ENCODE data around the gene CTBP2. TPM values are rescaled to one million over a fixed set of nuclear protein-coding genes. Genes with fewer than 3 reads are reported as not detected.

CTBP2 gene
- total RNA-seq, 2 experiments from 2014 or later: 0.17 TPM; not detected in 1

GRCh38 chr10:125127110-125127509 lies 33.3 kb downstream of the CTBP2 start:
- no peaks in the 10 kb centered on the region for H3K4me1 Mint-ChIP-seq (ENCODE audit: low read depth)
- H3K4me3 Mint-ChIP-seq: no peak overlapping the region
- CTCF ChIA-PET: no interaction called here

GRCh38 chr10:125125951-125126735 lies 34.2 kb downstream of the CTBP2 start:
- Histone ChIP-seq H3K9me3 (ENCODE audit: control insufficient read depth in 1 of 2, insufficient read depth in 1 of 2, low read length in 2 of 2) (peaks cover 0 to 11% of the 10 kb centered on the region in 2 experiments), H3K27ac (ENCODE audit: low read depth in 1 of 2, low read length in 2 of 2) (no peak overlapping the region), H3K36me3 (ENCODE audit: insufficient read depth, low read length) (no peaks in the 10 kb centered on the region), H3K27me3 (ENCODE audit: control insufficient read depth in 1 of 2, insufficient read depth in 2 of 2, low read length in 2 of 2) (no peaks in the 10 kb centered on the region), H3K4me1 (ENCODE audit: insufficient read depth, low read length) (no peaks in the 10 kb centered on the region), H3K4me3 (ENCODE audit: low read length) (no peak overlapping the region)
- no peaks in the 10 kb centered on the region for H3K36me3 Mint-ChIP-seq (ENCODE audit: low read depth)
- H3K27ac Mint-ChIP-seq: no peak overlapping the region
- ChIA-PET POLR2A (no interaction called here), CTCF (no interaction called here)
- no peak for DNase-seq
- no peak for ATAC-seq (ENCODE audit: poor library complexity)
- TF ChIP-seq CTCF (IDR thresholded peaks at IDR 0.05): no peak
- H3K27me3 Mint-ChIP-seq: no peaks in the 10 kb centered on the region
- H3K4me1 Mint-ChIP-seq (ENCODE audit: low read depth): no peaks in the 10 kb centered on the region
- no peaks in the 10 kb centered on the region for H3K9me3 Mint-ChIP-seq
- no peak overlapping the region for H3K4me3 Mint-ChIP-seq
- intact Hi-C loops (cut with DNase I, micrococcal nuclease): no loop called here

More at GRCh38 chr10:125127110-125127509, 33.3 kb downstream of the CTBP2 start:
- TF ChIP-seq CTCF (IDR thresholded peaks at IDR 0.05): no peak
- Histone ChIP-seq H3K27ac (ENCODE audit: low read depth in 1 of 2, low read length in 2 of 2) (no peak overlapping the region), H3K36me3 (ENCODE audit: insufficient read depth, low read length) (no peaks in the 10 kb centered on the region), H3K4me1 (ENCODE audit: insufficient read depth, low read length) (no peaks in the 10 kb centered on the region), H3K4me3 (ENCODE audit: low read length) (no peak overlapping the region), H3K27me3 (ENCODE audit: control insufficient read depth in 1 of 2, insufficient read depth in 2 of 2, low read length in 2 of 2) (no peaks in the 10 kb centered on the region), H3K9me3 (ENCODE audit: control insufficient read depth in 1 of 2, insufficient read depth in 1 of 2, low read length in 2 of 2) (peaks cover 0 to 11% of the 10 kb centered on the region in 2 experiments)
- POLR2A ChIA-PET: no interaction called here
- DNase-seq: no peak
- intact Hi-C loops (cut with DNase I, micrococcal nuclease): no loop called here
- Mint-ChIP-seq H3K9me3 (no peaks in the 10 kb centered on the region), H3K27ac (no peak overlapping the region), H3K36me3 (ENCODE audit: low read depth) (no peaks in the 10 kb centered on the region), H3K27me3 (no peaks in the 10 kb centered on the region)
- no peak for ATAC-seq (ENCODE audit: poor library complexity)

- DNase-seq (no peak), ATAC-seq (ENCODE audit: poor library complexity) (no peak)
- Mint-ChIP-seq H3K27me3 (no peaks in the 10 kb centered on the region), H3K36me3 (ENCODE audit: low read depth) (no peaks in the 10 kb centered on the region), H3K4me3 (no peak overlapping the region), H3K9me3 (no peaks in the 10 kb centered on the region), H3K27ac (no peak overlapping the region), H3K4me1 (ENCODE audit: low read depth) (no peaks in the 10 kb centered on the region)
- no peak overlapping the region for H3K27ac ChIP-seq (ENCODE audit: low read depth in 1 of 2, low read length in 2 of 2)
- H3K4me3 ChIP-seq (ENCODE audit: low read length): no peak overlapping the region
- no peak for TF ChIP-seq CTCF (IDR thresholded peaks at IDR 0.05)
- POLR2A ChIA-PET: no interaction called here
- H3K27me3 ChIP-seq (ENCODE audit: control insufficient read depth in 1 of 2, insufficient read depth in 2 of 2, low read length in 2 of 2): no peaks in the 10 kb centered on the region
- H3K4me1 ChIP-seq (ENCODE audit: insufficient read depth, low read length): no peaks in the 10 kb centered on the region
- intact Hi-C loops (cut with DNase I, micrococcal nuclease): no loop called here
- H3K9me3 ChIP-seq (ENCODE audit: control insufficient read depth in 1 of 2, insufficient read depth in 1 of 2, low read length in 2 of 2): peaks cover 0 to 5% of the 10 kb centered on the region in 2 experiments
- H3K36me3 ChIP-seq (ENCODE audit: insufficient read depth, low read length): no peaks in the 10 kb centered on the region
- CTCF ChIA-PET: no interaction called here
These were observed 35.5 kb downstream of the CTBP2 start for GRCh38 chr10:125124907-125125306.

Data from CD4-positive, alpha-beta T cell (primary cell).